SK-N-SH (cell line): ENCODE data around the gene GSTO2. TPM values are rescaled to one million over a fixed set of nuclear protein-coding genes. Genes with fewer than 3 reads are reported as not detected.
"Not testable (repeated sequence)": the region's sequence is repeated elsewhere in the genome, so short reads cannot be mapped to it uniquely, and the experiment has no call there.

Experiments
- CTCF ChIA-PET: fragments of 300-600, 350-600 bp; formaldehyde crosslinking; extraction: SDS; loops from one replicate; lab custom pipeline; 2021; lab: Yijun Ruan, JAX
- POLR2A ChIA-PET: fragments of 350-600 bp; sonication (Branson Sonifier 250); formaldehyde crosslinking; extraction: SDS; loops from one replicate; lab custom pipeline; 2020; ENCODE audit warnings: antibody characterized with exemption, inconsistent platforms; lab: Yijun Ruan, JAX
- DNase-seq: peaks from one replicate; pipeline ENCODE4 v3.0.0; 2012
- H2AFZ ChIP-seq: fragments of 200-600 bp; sonication (generic); 2 replicates; pipeline ENCODE4 v1.8.1; 2016; ENCODE audit warnings: antibody characterized with exemption, mild to moderate bottlenecking, low read depth
- H3F3A ChIP-seq: fragments of 200-600 bp; sonication (generic); replicated peaks from 2 replicates; pipeline ENCODE3; 2016; ENCODE audit warnings: antibody characterized with exemption, mild to moderate bottlenecking; ENCODE audit not compliant: insufficient read depth
- H3K27ac ChIP-seq, 2 experiments: fragments of 200-500 bp in 1 of 2; fragments of 200-600 bp in 1 of 2; sonication (Bioruptor generic) in 1 of 2; sonication (generic), shearing (Covaris generic) in 1 of 2; 2 replicates each; pipeline versions ENCODE4 v1.5.1 to v1.6.1; 2014 to 2016; ENCODE audit warnings: low read depth in 2 of 2, inconsistent platforms in 1 of 2, low read length in 1 of 2, mild to moderate bottlenecking in 1 of 2, mixed read lengths in 1 of 2
- H3K27me3 ChIP-seq: fragments of 200-600 bp; sonication (generic), shearing (Covaris generic); 2 replicates; pipeline ENCODE4 v1.6.1; 2016; ENCODE audit warnings: mixed run types; ENCODE audit not compliant: insufficient read depth
- H3K36me3 ChIP-seq, 2 experiments: fragments of 200-500 bp in 1 of 2; fragments of 200-600 bp in 1 of 2; sonication (Bioruptor generic) in 1 of 2; sonication (generic) in 1 of 2; replicated peaks in 1 of 2; 2 replicates each; pipeline versions ENCODE3 to v1.5.1; 2014 to 2016; ENCODE audit warnings: low read length in 1 of 2, mild to moderate bottlenecking in 1 of 2; ENCODE audit not compliant: insufficient read depth in 2 of 2, control insufficient read depth in 1 of 2
- H3K4me1 ChIP-seq, 2 experiments: fragments of 200-500 bp in 1 of 2; fragments of 200-600 bp in 1 of 2; sonication (Bioruptor generic) in 1 of 2; sonication (generic), shearing (Covaris generic) in 1 of 2; 2 replicates each; pipeline versions ENCODE4 v1.5.1 to v1.6.1; 2014 to 2016; ENCODE audit warnings: low read depth in 1 of 2, low read length in 1 of 2, mixed run types in 1 of 2; ENCODE audit not compliant: insufficient read depth in 2 of 2, control insufficient read depth in 1 of 2
- H3K4me2 ChIP-seq: fragments of 200-600 bp; sonication (generic), shearing (Covaris generic); 2 replicates; pipeline ENCODE4 v1.6.1; 2017; ENCODE audit warnings: mixed run types
- H3K4me3 ChIP-seq, 2 experiments: fragments of 200-500 bp in 1 of 2; fragments of 200-600 bp in 1 of 2; sonication (Bioruptor generic) in 1 of 2; sonication (generic), shearing (Covaris generic) in 1 of 2; 2 replicates each; pipeline versions ENCODE4 v1.5.1 to v1.8.1; 2014 to 2016; ENCODE audit warnings: low read depth in 2 of 2, inconsistent platforms in 1 of 2, low read length in 1 of 2, mild to moderate bottlenecking in 1 of 2, mixed read lengths in 1 of 2, moderate library complexity in 1 of 2
- H3K79me2 ChIP-seq: fragments of 200-600 bp; sonication (generic); 2 replicates; pipeline ENCODE4 v1.8.1; 2017; ENCODE audit warnings: mild to moderate bottlenecking; ENCODE audit not compliant: insufficient read depth
- H3K9ac ChIP-seq: fragments of 200-600 bp; sonication (generic); 2 replicates; pipeline ENCODE4 v1.6.1; 2017; ENCODE audit warnings: mixed run types
- H3K9me2 ChIP-seq: fragments of 200-600 bp; sonication (generic); 2 replicates; pipeline ENCODE4 v1.6.1; 2017; ENCODE audit warnings: mixed run types
- H3K9me3 ChIP-seq: fragments of 200-600 bp; sonication (generic); 2 replicates; pipeline ENCODE4 v1.6.1; 2017; ENCODE audit warnings: mixed run types, mild to moderate bottlenecking, moderate library complexity
- H4K20me1 ChIP-seq: fragments of 200-600 bp; sonication (generic); 2 replicates; pipeline ENCODE4 v1.6.1; 2017; ENCODE audit warnings: mild to moderate bottlenecking, mixed run types; ENCODE audit not compliant: insufficient read depth
- CHD2 ChIP-seq: fragments of 150-350 bp; IDR thresholded peaks from 2 replicates; pipeline ENCODE4 v1.6.1; 2018; ENCODE audit warnings: low read length; ENCODE audit not compliant: partially characterized antibody
- ELF1 ChIP-seq: IDR thresholded peaks from 2 replicates; pipeline ENCODE4 v1.4.0; 2012
- FOSL2 ChIP-seq: IDR thresholded peaks from 2 replicates; pipeline ENCODE4 v1.4.0; 2012; ENCODE audit warnings: low read depth, mild to moderate bottlenecking, moderate library complexity, borderline replicate concordance
- GABPA ChIP-seq: IDR thresholded peaks from 2 replicates; pipeline ENCODE4 v1.4.0; 2012; ENCODE audit warnings: low read depth, mild to moderate bottlenecking
- GATA2 ChIP-seq: sonication (generic); formaldehyde crosslinking; IDR thresholded peaks from 2 replicates; pipeline ENCODE4 v1.5.0; 2020; ENCODE audit warnings: mild to moderate bottlenecking, missing genetic modification reagents
- JUND ChIP-seq: IDR thresholded peaks from 2 replicates; pipeline ENCODE4 v1.4.0; 2012
- NFIC ChIP-seq: IDR thresholded peaks from 2 replicates; pipeline ENCODE4 v1.4.0; 2012; ENCODE audit warnings: borderline replicate concordance
- NRF1 ChIP-seq: IDR thresholded peaks from 2 replicates; pipeline ENCODE4 v1.6.1; 2012; ENCODE audit warnings: low read depth, mild to moderate bottlenecking, low read length
- POLR2AphosphoS5 ChIP-seq: IDR thresholded peaks from 2 replicates; pipeline ENCODE4 v1.6.1; 2012; ENCODE audit warnings: low read depth, low read length
- RXRA ChIP-seq: IDR thresholded peaks from 2 replicates; pipeline ENCODE4 v1.4.0; 2012; ENCODE audit warnings: low read depth, mild to moderate bottlenecking, borderline replicate concordance
- TEAD4 ChIP-seq: IDR thresholded peaks from 2 replicates; pipeline ENCODE4 v1.4.0; 2012; ENCODE audit warnings: mild to moderate bottlenecking, borderline replicate concordance; ENCODE audit not compliant: insufficient read depth
- WGBS: methylation state at CpG from one replicate; pipeline ENCODE4 v1.1.6; 2017; ENCODE audit warnings: low lambda C conversion rate; 5-methylcytosine and 5-hydroxymethylcytosine counted together
- polyA plus RNA-seq, 3 experiments: library from polyadenylated mRNA; depleted of rRNA; stranded (reverse); fragments of >200 nt; gene quantifications; 2 replicates each; pipeline ENCODE4 v1.2.3, GENCODE V29; 2012
- TF ChIP-seq, protein P1 (sequence below): fragments of 200-600 bp; sonication (generic); IDR thresholded peaks from 2 replicates; pipeline ENCODE4 v1.6.1; 2017; ENCODE audit warnings: antibody characterized with exemption, mild to moderate bottlenecking, moderate library complexity

Gene GSTO2
- polyA plus RNA-seq, 1 of the 3 experiments (the other 2 are of a cell fraction): 0.49 TPM

DNA sequence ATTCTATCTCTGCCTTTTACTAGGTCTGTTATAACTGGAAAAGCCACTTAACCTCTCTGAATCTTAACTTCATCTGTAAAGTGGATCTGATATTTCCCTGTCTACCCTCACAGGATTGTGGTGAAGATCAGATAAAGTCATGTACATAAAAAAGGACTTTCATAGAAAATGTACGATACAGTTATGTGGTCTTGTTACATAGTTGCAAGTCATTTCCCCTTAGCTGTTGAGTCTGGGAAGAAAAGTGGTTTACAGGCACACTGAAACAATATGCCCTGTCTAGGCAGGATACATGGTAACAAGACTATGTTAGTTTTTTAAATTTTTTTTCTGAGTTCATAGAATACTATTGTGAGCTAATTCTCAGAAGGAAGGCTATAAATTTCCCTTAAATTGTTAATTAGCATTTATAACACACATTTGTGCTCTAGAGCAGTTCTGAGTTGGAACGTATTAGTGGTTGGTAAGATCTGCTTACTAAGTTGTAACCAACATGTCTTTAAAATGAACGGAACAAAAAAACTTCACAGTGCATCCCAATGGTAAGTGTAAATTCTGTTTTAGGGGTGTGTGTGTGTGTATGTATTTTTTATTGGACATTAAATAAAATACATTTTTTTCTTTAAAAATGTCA, 21.4 kb upstream of the GSTO2 start (continued):
- TF ChIP-seq RXRA (no peak), TEAD4 (no peak), GABPA (no peak), CHD2 (no peak), ELF1 (no peak), POLR2AphosphoS5 (no peak)

DNA sequence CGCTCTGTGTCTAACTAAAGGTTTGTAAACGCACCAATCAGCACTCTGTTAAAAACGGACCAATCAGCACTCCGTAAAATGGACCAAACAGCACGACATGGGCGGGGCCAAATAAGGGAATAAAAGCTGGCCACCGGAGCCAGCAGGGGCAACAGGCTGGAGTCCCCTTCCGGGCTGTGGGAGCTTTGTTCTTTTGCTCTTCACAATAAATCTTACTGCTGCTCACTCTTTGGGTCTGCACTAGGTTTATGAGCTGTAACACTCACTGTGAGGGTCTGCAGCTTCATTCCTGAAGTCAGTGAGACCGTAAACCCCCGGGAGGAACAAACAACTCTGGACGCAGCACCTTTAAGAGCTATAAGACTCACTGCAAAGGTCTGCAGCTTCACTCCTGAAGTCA, 20.1 kb upstream of the GSTO2 start:
- H3K4me3 ChIP-seq, H3K36me3 ChIP-seq, DNase-seq, H3K79me2 ChIP-seq, H3K9me3 ChIP-seq, POLR2A ChIA-PET, H3F3A ChIP-seq, H2AFZ ChIP-seq, H3K4me2 ChIP-seq, H3K4me1 ChIP-seq, H3K9me2 ChIP-seq, H3K27me3 ChIP-seq, H3K9ac ChIP-seq, H3K27ac ChIP-seq, H4K20me1 ChIP-seq: not testable (repeated sequence)
- CTCF ChIA-PET: interaction anchor here (1.5 kb wide), 1 partner anchor 42 kb away, joined by 3 read pairs; no protein-coding TSS in a partner anchor
- 73% methylated on average over 11 of the region's 11 CpGs for whole genome bisulfite sequencing

- H3K27ac ChIP-seq: no peak overlapping the region
- H3K36me3 ChIP-seq: no peaks in the 10 kb centered on the region
- POLR2A ChIA-PET: no interaction called here
- no peak overlapping the region for H3K4me3 ChIP-seq
- CTCF ChIA-PET: interaction anchor here (0.7 kb wide), 1 partner anchor 28 kb away, joined by 3 read pairs; no protein-coding TSS in a partner anchor
- H3K27me3 ChIP-seq: no peaks in the 10 kb centered on the region
- H3K4me2 ChIP-seq: no peak overlapping the region
- no peaks in the 10 kb centered on the region for H3K9me2 ChIP-seq
- no peak overlapping the region for H3K9ac ChIP-seq
- 38% methylated on average over 1 of the region's 1 CpG for WGBS
- no peak for DNase-seq
- H4K20me1 ChIP-seq: no peaks in the 10 kb centered on the region
- TF ChIP-seq NFIC (no peak), GATA2 (CRISPR knock-in tag) (no peak), FOSL2 (no peak), JUND (no peak), ELF1 (no peak), NRF1 (no peak)
- TF ChIP-seq, protein P1, sequence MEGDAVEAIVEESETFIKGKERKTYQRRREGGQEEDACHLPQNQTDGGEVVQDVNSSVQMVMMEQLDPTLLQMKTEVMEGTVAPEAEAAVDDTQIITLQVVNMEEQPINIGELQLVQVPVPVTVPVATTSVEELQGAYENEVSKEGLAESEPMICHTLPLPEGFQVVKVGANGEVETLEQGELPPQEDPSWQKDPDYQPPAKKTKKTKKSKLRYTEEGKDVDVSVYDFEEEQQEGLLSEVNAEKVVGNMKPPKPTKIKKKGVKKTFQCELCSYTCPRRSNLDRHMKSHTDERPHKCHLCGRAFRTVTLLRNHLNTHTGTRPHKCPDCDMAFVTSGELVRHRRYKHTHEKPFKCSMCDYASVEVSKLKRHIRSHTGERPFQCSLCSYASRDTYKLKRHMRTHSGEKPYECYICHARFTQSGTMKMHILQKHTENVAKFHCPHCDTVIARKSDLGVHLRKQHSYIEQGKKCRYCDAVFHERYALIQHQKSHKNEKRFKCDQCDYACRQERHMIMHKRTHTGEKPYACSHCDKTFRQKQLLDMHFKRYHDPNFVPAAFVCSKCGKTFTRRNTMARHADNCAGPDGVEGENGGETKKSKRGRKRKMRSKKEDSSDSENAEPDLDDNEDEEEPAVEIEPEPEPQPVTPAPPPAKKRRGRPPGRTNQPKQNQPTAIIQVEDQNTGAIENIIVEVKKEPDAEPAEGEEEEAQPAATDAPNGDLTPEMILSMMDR: no peak
- H2AFZ ChIP-seq: no peak overlapping the region
- H3K4me1 ChIP-seq: peaks cover 3 to 4% of the 10 kb centered on the region in 2 experiments; a peak in 1 of 4 replicates
- H3F3A ChIP-seq: peaks cover 6% of the 10 kb centered on the region
- H3K9me3 ChIP-seq: no peaks in the 10 kb centered on the region
- peaks cover 14% of the 10 kb centered on the region; the same call in 1 of the 2 replicates for H3K79me2 ChIP-seq
Measured at GRCh38 chr10:104250371-104250770, 18.6 kb upstream of the GSTO2 start.
